Measurements from ENCODE around the gene LATS1.

DNA sequence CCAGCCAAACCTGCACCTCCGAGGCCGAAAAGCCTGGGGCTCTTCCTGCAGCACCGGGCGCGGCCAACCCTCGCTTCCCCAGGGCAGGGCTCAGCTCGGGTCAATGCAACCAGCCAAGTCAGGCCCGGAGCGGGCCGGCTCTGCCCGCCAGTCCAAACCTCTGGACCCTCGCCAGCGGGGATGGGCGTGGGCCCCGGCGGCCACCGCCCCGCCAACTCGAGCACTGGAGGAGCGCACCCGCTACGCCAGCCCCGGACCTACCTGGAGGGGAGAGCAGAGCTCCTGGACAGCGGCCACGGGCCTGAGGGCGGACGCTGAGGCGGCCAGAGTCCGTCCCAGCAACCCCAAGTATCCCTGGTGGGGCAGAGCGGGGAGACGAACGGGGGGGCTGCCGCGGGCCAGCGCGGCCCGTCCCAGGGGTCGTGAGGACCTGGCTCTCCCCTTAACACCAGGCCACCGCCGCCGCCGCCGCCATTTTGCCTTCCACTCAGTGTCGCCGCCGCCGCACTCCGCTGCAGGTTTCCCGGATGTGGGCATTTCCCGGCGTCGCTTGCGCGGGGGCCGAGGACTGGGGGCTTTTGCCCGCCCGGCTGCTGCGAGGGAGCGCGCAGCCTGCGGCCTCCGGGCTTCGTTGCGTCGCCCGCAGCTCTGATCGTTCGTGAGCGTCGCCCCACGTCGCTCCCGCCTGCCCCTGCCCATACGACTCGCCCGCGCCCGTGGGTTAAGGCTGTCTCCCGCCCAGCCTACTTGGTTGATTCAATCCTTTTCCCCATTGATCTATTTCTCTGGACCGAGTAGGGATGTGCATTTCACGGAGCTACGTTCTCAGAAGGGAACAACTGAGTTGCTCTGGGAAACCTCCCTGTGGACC is at the start of gene LATS1:
- no peak for TF ChIP-seq POLR2A (IDR thresholded peaks at IDR 0.05)
- TF ChIP-seq, protein P1, sequence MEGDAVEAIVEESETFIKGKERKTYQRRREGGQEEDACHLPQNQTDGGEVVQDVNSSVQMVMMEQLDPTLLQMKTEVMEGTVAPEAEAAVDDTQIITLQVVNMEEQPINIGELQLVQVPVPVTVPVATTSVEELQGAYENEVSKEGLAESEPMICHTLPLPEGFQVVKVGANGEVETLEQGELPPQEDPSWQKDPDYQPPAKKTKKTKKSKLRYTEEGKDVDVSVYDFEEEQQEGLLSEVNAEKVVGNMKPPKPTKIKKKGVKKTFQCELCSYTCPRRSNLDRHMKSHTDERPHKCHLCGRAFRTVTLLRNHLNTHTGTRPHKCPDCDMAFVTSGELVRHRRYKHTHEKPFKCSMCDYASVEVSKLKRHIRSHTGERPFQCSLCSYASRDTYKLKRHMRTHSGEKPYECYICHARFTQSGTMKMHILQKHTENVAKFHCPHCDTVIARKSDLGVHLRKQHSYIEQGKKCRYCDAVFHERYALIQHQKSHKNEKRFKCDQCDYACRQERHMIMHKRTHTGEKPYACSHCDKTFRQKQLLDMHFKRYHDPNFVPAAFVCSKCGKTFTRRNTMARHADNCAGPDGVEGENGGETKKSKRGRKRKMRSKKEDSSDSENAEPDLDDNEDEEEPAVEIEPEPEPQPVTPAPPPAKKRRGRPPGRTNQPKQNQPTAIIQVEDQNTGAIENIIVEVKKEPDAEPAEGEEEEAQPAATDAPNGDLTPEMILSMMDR (IDR thresholded peaks at IDR 0.05): no peak

All from testis (tissue), 2 donors.